Endodermal cell (in vitro differentiated cells): ENCODE results near the gene TACC2. TPM values are rescaled to one million over a fixed set of nuclear protein-coding genes. Genes with fewer than 3 reads are reported as not detected.

ENCODE experiments used
- DNase-seq: peaks from one replicate; pipeline ENCODE4 v3.0.0-alpha.2; 2017
- H3K27ac ChIP-seq: 2 replicates; pipeline ENCODE4 v1.5.1; 2013; ENCODE audit warnings: mild to moderate bottlenecking, low read depth, low read length, moderate library complexity
- H3K27me3 ChIP-seq: 2 replicates; pipeline ENCODE4 v1.6.1; 2013; ENCODE audit warnings: mild to moderate bottlenecking, low read length, moderate library complexity; ENCODE audit not compliant: insufficient read depth, control insufficient read depth, poor library complexity, severe bottlenecking
- H3K36me3 ChIP-seq: 2 replicates; pipeline ENCODE4 v1.7.0; 2013; ENCODE audit warnings: mild to moderate bottlenecking, low read length, moderate library complexity; ENCODE audit not compliant: control insufficient read depth, insufficient read depth
- H3K4me1 ChIP-seq: one replicate; pipeline ENCODE4 v1.7.0; 2013; ENCODE audit warnings: low read length; ENCODE audit not compliant: control insufficient read depth, insufficient read depth
- H3K4me3 ChIP-seq: 2 replicates; pipeline ENCODE4 v1.5.1; 2013; ENCODE audit warnings: mild to moderate bottlenecking, low read length, moderate library complexity
- H3K9ac ChIP-seq: 2 replicates; pipeline ENCODE4 v1.6.1; 2013; ENCODE audit warnings: mild to moderate bottlenecking, low read length, moderate library complexity; ENCODE audit not compliant: poor library complexity, severe bottlenecking; ENCODE audit errors: extremely low read depth
- H3K9me3 ChIP-seq: 2 replicates; pipeline ENCODE4 v1.6.1; 2013; ENCODE audit warnings: mild to moderate bottlenecking, low read length, moderate library complexity; ENCODE audit not compliant: control insufficient read depth
- H3K27ac Mint-ChIP-seq: 2 replicates; pipeline ENCODE4 v1.8.0; 2020; ENCODE audit warnings: mixed read lengths
- H3K27me3 Mint-ChIP-seq: 2 replicates; pipeline ENCODE4 v1.8.0; 2021; ENCODE audit warnings: mild to moderate bottlenecking, mixed read lengths; ENCODE audit not compliant: insufficient read depth
- H3K36me3 Mint-ChIP-seq: 2 replicates; pipeline ENCODE4 v1.8.0; 2020; ENCODE audit warnings: low read depth, mixed read lengths
- H3K4me1 Mint-ChIP-seq: 2 replicates; pipeline ENCODE4 v1.8.0; 2020; ENCODE audit warnings: mixed read lengths
- H3K4me3 Mint-ChIP-seq: 2 replicates; pipeline ENCODE4 v1.8.0; 2020; ENCODE audit warnings: mild to moderate bottlenecking, moderate library complexity, mixed read lengths
- H3K9me3 Mint-ChIP-seq: 2 replicates; pipeline ENCODE4 v1.8.0; 2020; ENCODE audit warnings: mild to moderate bottlenecking, mixed read lengths
- CTCF ChIP-seq: fragments of 200-600 bp; sonication (generic); conservative IDR thresholded peaks from 2 replicates; pipeline ENCODE4 v1.5.0; 2021; ENCODE audit warnings: antibody characterized with exemption, mild to moderate bottlenecking
- WGBS, 2 experiments: methylation state at CpG; one replicate each; pipeline versions ENCODE4 v1.1.5 to v1.1.7; 2013; ENCODE audit warnings: missing lambda C conversion rate in 2 of 2, mixed read lengths in 1 of 2; ENCODE audit not compliant: insufficient coverage in 1 of 2, insufficient read length in 1 of 2; 5-methylcytosine and 5-hydroxymethylcytosine counted together
- total RNA-seq, 2 donors: library from RNA; stranded (reverse); fragmentation: NEBNext Ultra II Directional in 1 of 2; extraction: Animal tissue kit (Norgen Biotek cat#: 25700) in 1 of 2; gene quantifications; 2 replicates in 1 of 2; 3 replicates in 1 of 2; pipeline ENCODE4 v1.2.1, GENCODE V29; 2021

Gene TACC2
- total RNA-seq, 2 donors from 2014 or later = 24.5 to 34.1 TPM

- Mint-ChIP-seq H3K36me3 (peaks cover 12% of the 10 kb centered on the region), H3K27ac (peak overlapping the region; percentile 7), H3K4me1 (peaks cover 15% of the 10 kb centered on the region), H3K27me3 (no peaks in the 10 kb centered on the region), H3K9me3 (no peaks in the 10 kb centered on the region), H3K4me3 (no peak overlapping the region)
- 97 to 100% methylated on average over 2 to 5 of the region's 5 CpGs for WGBS, 2 experiments
- H3K27me3 ChIP-seq = no peaks in the 10 kb centered on the region
- no peaks in the 10 kb centered on the region for H3K36me3 ChIP-seq
- no peak overlapping the region for H3K4me3 ChIP-seq
- no peak for DNase-seq
- no peak for TF ChIP-seq CTCF
- peaks cover 7% of the 10 kb centered on the region for H3K9me3 ChIP-seq
- H3K27ac ChIP-seq = no peak overlapping the region
- H3K9ac ChIP-seq = no peak overlapping the region
- no peaks in the 10 kb centered on the region for H3K4me1 ChIP-seq
Observed at GRCh38 chr10:122128357-122128756, 139.4 kb downstream of the TACC2 start.

- H3K27me3 ChIP-seq = no peaks in the 10 kb centered on the region
- Mint-ChIP-seq H3K27ac (no peak overlapping the region), H3K4me1 (peaks cover 9% of the 10 kb centered on the region), H3K27me3 (no peaks in the 10 kb centered on the region), H3K4me3 (no peak overlapping the region), H3K36me3 (peaks cover 29% of the 10 kb centered on the region), H3K9me3 (no peaks in the 10 kb centered on the region)
- H3K36me3 ChIP-seq = peaks cover 6% of the 10 kb centered on the region
- WGBS, 2 experiments = 94 to 98% methylated on average over 8 of the region's 8 CpGs
- H3K4me1 ChIP-seq = no peaks in the 10 kb centered on the region
- no peak for DNase-seq
- TF ChIP-seq CTCF = no peak
- H3K9ac ChIP-seq = no peak overlapping the region
- peaks cover 7% of the 10 kb centered on the region for H3K9me3 ChIP-seq
- H3K27ac ChIP-seq = no peak overlapping the region
- H3K4me3 ChIP-seq = no peak overlapping the region
Observed at GRCh38 chr10:122130474-122131110, 141.6 kb downstream of the TACC2 start.

GRCh38 chr10:122132331-122132755, 143.4 kb downstream of the TACC2 start:
- Histone ChIP-seq H3K4me1 (no peaks in the 10 kb centered on the region), H3K9me3 (no peaks in the 10 kb centered on the region), H3K9ac (no peak overlapping the region), H3K27ac (no peak overlapping the region), H3K36me3 (peaks cover 11% of the 10 kb centered on the region), H3K4me3 (no peak overlapping the region), H3K27me3 (no peaks in the 10 kb centered on the region)
- no peak overlapping the region for H3K4me3 Mint-ChIP-seq
- no peaks in the 10 kb centered on the region for H3K27me3 Mint-ChIP-seq
- peak; percentile 83 for DNase-seq
- TF ChIP-seq CTCF = no peak
- H3K36me3 Mint-ChIP-seq = peaks cover 25% of the 10 kb centered on the region
- H3K4me1 Mint-ChIP-seq = peaks cover 9% of the 10 kb centered on the region
- peak overlapping the region; percentile 72 for H3K27ac Mint-ChIP-seq
- 90 to 92% methylated on average over 9 to 15 of the region's 15 CpGs for WGBS, 2 experiments
- no peaks in the 10 kb centered on the region for H3K9me3 Mint-ChIP-seq
